ENCODE measurements around the gene SPATA33.
"Not testable (repeated sequence)": the region's sequence is repeated elsewhere in the genome, so short reads cannot be mapped to it uniquely, and the experiment has no call there.

The SPATA33 gene

DNA sequence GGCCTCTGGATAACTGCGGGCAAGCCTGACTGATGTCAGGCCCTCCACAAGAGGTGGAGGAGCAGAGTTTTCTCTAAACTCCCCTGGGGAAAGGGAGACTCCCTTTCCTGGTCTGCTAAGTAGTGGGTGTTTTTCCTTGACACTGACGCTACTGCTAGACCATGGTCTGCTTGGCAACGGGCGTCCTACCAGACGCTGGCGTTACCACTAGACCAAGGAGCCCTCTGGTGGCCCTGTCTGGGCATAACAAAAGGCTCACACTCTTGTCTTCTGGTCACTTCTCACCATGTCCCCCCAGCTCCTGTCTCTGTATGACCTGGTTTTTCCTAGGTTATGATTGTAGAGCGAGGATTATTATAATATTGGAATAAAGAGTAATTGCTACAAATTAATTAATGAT lies 9.4 kb downstream of the SPATA33 start:
- not testable (repeated sequence) for FAIRE-seq

DNA sequence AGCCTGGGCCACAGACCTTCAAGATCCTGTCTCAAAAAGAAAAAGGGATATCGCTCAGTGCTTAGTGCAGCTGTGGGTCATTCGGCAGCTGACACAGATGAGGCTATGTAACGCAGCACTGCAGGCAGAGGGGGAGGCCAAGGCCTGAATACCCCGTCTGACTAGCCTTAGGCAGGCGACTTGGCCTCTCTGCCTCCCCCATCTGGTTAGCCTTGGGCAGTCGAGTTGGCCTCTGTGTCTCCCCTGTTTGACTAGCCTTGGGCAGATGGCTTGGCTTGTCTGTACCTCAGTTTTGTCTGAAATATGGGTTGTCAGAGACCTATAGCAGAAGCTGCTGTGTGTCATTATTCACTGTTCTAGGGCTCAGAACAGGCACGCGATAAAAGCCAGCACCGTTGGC lies 10.0 kb downstream of the SPATA33 start:
- FAIRE-seq, result no peak

DNA sequence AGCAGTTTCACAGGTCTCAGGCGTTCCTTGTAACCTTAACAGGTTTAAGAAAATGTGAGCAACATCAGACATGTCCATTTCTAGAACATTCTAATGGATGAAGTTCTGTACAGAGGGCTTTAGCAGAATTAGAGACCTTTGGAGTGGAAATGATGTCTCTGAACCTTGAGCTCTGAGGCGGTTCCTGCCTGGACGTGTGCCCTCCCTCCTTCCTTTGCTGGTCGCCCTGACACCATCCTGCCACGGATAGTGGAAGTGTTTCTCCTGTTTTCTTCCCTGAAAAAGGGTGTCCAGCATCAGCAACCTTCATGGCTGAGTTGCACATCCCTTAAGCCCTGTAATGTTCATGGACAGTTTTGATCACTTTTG lies 11.1 kb downstream of the SPATA33 start:
- FAIRE-seq, result no peak

DNA sequence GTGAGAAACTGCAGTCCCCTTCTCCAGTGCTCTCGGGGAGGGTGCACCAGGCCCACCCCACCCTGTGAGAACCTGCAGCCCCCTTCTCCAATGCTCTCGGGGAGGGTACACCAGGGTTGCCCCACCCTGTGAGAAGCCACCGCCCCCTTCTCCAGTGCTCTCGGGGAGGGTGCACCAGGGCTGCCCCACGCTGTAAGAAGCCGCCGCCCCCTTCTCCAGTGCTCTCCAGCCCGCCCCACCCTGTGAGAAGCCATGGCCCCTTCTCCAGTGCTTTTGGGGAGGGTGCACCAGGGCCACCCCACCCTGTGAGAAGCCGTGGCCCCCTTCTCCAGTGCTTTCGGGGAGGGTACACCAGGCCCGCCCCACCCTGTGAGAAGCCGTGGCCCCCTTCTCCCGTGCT lies 12.1 kb downstream of the SPATA33 start:
- FAIRE-seq, result no peak

DNA sequence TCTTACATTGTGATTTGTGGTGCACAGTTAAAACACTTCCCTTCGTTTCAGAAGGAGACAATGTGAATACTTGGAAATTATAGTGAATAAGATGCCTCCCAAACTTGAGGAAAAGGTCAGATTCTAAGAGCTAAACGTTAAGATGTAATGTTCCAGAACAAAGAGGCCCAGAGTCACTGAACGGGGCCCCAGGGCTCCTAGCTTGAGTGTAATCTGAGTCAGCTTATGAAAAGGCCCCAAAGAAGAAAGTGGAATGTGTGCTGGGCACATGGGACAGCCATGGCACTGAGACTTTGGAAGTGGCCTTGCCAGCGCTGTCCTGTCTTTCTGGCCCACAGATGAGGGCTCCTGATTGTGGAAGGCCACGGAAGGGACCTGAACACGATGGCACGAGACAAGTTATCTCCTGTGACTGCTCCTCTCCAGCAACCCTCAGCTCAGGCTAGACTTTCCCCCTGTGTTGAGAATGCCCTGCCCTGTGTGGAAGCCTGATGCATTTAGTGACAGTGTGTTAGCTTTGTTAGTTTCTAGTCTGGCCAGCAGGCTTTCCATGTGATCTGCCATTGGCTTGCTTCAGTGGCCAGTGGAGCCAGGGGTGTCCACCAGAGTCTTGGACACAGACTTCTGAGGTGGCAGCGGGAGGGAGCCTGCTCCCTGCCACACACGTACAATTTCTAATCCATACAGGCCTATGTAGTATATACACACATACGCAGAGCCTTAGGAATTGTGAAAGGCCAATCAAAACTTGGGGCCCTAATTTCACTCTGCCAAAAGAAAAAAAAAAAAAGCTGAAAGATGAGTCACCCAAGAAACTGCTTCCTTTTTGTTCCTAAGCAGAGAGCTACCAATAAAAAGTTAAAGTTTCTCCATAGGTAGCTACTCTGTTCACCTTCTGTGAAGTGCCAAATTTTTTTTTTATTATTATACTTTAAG lies 13.1 kb downstream of the SPATA33 start:
- no peak for FAIRE-seq

DNA sequence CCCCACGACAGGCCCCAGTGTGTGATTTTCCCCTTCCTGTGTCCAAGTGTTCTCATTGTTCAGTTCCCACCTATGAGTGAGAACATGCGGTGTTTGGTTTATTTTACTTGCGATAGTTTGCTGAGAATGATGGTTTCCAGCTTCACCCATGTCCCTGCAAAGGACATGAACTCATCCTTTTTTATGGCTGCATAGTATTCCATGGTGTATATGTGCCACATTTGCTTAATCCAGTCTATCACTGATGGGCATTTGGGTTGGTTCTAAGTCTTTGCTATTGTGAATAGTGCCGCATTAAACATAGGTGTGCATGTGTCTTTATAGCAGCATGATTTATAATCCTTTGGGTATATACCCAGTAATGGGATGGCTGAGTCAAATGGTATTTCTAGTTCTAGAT lies 13.9 kb downstream of the SPATA33 start:
- not testable (repeated sequence) for FAIRE-seq

DNA sequence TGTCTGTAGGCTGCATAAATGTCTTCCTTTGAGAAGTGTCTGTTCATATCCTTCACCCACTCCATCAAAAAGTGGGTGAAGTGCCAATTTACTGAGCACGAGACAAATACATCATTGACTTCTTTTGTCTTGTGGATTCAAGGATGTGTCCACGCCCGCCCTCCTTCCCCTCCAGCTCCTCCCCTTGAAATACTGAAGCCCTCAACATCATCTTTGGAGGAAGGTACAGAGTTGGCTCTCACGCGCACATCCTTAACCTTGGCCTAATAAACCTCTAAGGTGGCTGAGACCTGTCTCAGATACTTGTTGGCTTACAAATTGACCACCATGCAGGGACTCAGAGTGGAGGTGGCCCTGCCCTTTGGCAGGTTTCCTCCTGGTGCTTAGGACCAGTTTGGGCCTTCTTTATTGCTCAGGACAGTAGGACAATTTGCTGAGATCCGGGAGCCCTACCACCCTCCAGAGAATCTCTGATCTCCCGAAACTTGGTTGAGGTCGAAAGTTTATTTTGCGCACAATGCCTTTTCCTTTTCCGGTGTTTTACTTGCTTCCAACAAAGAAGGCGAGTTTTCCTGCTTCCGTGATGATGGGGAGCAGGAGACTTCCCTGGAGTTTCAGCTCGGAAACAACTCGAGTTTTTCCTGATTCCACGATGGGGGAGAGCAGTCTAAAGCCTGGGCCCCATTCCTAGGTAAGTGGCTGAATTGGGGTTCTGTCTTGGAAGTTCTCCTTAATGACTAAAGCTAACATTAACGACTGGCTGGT lies 14.7 kb downstream of the SPATA33 start:
- no peak for FAIRE-seq

DNA sequence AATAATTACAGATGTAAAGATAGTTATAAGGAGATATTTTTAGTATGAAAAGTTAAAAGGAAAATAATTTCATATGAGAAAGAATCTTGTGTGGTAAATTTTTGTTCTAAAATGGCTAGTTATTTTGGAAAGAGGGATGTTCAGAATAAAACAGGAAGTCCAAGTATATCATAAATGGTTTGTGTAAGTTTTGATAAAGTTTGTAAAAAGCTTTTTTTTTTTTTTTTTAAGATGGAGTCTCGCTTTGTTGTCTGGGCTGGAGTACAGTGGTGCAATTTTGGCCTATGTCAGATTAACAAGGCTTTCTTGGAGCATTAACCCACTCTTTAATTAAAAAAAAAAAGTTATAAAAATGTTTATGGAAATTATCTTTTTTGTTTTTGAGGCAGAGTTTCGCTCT lies 20.6 kb downstream of the SPATA33 start:
- no peak for FAIRE-seq

DNA sequence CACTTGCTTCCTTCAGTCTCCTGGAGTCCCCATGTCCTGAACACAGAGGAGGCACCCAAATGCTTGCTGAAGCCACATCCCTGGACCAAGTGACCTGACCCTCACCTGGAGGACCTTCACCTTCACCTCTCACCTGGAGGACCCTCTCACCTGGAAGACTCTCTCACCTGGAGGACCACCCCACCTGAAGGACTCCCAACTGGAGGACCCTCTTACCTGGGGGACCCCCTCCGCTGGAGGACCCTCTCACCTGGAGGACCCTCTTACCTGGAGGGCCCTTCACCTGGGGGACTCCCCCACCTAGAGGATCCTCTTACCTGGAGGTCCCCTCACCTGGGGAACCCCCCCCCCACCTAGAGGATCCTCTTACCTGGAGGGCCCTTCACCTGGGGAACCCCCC lies 28.3 kb downstream of the SPATA33 start:
- FAIRE-seq, result no peak

DNA sequence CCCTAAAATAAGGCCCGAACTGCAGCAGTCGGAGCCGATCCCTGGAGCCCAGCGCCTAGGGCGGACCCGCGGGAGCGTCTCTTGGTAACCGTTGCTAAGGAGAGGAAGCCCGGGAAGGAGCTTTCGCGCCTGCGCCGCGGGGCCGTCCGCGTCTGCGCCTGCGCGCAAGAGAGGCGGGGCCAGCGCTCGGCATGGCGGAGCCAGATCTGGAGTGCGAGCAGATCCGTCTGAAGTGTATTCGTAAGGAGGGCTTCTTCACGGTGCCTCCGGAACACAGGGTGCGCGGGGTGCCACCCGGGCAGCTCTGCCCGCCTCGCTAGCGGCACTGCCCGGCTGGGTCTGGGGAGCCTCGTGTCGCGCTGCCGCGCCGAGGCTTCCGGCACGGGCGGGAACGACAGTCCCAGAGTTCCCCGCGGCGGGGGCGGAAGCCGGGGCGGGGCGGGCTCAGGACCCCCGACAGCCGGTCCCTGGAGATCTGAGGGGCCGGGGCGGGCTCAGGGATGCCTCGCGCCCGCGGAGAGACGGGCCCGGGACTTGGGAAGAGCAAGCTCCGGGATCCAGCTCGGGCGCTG lies 29.0 kb downstream of the SPATA33 start, which contains the start of gene CDK10:
Gene CDK10, plus strand, starts transcription at position 170 of the 572 bp plus-strand sequence. Its CDS starts 22 bp downstream, at position 192.
- FAIRE-seq, result no peak

DNA sequence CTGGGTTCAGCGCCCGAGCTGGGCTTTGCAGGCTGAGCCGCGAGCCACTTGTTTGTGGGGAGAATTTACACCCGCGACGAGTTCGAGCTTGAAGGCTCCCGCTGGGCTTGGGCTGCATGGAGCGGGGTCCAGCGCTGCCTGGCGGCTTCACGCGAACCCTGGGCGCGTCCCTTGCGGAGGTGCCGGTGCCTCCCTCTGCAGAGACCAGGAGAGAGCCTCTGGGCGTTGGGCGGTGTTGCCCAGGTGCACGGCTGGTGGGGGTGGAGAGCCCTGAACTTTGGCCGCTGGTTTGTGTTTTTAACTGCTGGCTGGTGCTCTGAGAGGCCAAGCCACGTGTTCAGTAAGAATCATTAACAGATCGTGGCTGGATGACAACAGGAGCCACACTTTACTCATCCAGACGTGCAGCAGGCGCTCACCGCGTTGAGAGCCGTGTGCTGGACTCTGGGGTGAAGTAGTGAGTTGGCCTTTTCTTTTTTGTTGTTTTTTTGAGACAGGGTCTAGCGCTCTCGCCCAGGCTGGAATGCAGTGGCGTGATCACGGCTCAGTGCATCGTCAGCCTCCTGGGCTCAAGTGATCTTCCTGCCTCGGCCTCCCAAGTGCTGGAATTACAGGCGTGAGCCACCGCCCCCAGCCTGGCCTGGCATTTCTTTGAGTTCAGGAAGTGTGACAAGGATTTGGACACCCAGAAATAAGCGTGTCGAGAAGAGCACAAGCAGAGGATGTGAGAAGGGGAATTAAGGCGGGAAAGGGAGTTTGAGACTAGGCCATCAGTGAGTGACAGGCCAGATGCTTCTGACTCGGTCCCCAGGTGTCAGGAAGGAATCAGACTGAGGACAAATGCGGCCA lies 29.7 kb downstream of the SPATA33 start:
- FAIRE-seq, result no peak

DNA sequence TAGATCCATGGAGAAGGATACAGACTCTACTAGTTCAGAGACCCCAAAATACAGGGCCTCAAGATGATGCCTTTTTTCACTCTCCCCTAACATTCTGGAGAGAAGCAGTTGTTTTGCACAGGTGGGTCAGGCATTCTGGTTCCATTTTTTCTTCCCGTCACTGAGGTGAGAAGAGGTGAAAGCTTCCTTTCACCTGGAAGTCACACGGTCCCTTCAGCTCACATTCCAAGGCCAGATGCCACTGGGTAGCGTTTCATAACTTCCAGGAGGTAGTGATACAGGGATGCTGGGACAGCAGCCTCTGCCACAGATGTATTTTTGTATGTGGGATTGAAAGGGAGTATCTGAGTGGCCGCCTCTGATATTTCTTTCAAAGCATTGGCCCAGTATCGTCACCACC lies 30.8 kb downstream of the SPATA33 start:
- no peak for FAIRE-seq

DNA sequence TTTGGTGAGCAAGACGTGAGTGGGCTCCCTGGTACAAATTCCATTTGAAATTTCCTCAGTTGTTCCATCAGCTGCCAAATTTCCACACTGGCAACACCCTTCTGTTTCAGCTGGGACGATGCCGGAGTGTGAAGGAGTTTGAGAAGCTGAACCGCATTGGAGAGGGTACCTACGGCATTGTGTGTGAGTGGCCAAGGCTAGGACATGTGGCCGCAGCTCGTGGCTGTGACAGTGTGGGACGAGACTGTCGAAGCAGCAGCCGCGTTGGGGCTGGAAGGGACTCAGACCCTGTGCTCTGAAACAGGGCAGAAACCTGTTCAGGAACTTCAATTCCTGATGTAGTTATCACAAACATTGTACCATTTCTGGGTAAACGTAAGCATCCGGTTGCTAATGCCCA lies 31.5 kb downstream of the SPATA33 start:
- no peak for FAIRE-seq

DNA sequence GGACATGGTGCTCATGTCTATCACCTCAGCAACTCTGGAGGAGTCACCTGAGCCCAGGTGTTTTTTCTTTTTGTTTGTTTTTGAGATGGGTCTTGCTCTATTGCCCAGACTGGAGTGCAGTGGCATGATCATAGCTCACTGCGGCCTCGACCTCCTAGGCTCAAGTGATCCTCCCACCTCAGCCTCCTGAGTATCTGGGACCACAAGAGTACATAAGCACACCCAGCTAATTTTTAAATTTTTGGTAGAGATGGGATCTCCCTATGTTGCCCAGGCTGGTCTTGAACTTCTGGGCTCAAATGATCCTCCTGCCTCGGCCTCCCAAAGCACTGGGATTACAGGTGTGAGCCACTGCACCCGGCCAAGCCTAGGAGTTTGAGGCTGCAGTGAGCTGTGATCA lies 32.0 kb downstream of the SPATA33 start:
- not testable (repeated sequence) for FAIRE-seq

DNA sequence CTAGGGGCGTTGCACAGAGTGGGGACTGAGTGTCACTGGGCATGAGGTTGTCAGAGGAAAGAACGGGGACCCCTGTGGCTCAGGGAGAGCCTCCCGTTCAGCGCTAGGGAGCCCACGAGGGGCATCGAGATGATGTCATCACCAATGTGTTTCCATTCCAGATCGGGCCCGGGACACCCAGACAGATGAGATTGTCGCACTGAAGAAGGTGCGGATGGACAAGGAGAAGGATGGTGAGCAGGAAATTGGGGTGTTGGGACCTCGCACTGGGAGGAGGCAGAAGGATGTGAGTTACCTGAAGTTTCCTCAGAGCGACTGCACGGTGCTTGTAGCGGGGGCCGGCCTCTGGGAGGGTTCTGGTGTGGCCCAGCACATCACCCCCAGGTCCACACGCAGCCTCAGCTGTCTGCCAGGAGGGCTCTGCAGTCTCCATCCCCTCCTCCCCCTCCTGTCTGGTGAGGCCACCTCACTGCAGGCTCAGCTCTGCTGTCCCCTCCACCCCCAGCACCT lies 32.8 kb downstream of the SPATA33 start:
- no peak for FAIRE-seq

DNA sequence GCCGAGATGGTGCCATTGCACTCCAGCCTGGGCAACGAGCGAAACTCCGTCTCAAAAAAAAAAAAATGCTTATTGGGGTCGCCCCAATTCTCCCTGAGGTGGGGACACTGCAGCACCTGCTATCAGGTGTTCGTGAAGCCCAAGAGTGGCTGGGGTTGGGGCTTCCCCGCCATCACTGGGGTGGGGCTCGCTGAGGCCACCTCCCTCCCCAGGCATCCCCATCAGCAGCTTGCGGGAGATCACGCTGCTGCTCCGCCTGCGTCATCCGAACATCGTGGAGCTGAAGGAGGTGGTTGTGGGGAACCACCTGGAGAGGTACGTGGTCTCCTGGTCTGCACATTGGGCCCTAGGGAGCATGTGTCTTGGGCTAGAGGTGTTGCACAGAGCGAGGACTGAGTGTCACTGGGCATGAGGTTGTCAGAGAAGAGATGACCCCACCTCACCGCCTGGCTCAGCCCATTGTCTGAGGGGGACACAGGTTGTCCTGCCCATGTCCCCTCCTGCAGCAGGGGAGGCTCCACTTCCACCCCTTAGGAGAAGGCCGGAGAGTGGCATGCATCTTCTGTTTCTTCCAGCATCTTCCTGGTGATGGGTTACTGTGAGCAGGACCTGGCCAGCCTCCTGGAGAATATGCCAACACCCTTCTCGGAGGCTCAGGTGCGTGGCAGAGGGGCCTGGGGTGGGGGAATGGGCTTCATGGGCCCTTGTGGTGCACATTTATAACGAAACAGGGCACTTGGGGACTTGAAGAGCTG lies 33.8 kb downstream of the SPATA33 start:
- no peak for FAIRE-seq

DNA sequence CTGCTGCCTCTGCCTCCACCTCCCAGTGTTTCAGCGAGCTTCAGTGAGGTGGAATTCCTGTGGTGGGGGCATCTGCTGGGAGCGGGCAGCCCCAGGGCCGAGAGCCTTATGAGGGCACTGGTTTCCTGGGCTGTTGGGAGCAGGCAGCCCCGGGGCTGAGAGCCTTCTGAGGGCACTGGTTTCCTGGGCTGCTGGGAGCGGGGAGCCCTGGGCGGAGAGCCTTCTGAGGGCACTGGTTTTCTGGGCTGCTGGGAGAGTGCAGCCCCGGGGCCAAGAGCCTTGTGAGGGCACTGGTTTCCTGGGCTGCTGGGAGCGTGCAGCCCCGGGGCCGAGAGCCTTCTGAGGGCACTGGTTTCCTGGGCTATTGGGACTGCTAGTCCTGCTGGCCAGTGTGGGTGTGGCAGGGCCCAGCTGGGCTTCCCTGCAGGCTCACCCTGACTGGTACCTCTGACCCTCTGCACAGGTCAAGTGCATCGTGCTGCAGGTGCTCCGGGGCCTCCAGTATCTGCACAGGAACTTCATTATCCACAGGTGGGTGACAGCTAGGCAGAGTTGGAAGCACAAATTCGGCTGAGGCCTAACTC lies 34.4 kb downstream of the SPATA33 start:
- no peak for FAIRE-seq

DNA sequence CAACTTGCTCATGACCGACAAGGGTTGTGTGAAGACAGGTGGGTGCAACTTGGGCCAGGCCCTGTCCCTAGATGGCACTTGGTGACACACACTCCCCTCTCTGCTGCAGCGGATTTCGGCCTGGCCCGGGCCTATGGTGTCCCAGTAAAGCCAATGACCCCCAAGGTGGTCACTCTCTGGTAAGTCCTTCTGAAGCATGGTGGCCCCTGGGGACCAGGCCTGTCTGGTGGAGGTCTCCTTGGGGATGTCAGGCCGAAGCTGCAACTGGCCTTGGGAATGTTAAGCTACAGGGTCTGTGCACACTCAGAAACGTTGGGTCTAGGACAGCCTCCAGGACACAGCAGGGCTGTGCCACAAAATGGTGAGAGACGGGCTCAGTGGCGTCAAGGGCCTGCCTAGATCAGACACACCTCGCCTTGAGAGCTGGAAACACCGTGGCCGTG lies 35.7 kb downstream of the SPATA33 start:
- no peak for FAIRE-seq

DNA sequence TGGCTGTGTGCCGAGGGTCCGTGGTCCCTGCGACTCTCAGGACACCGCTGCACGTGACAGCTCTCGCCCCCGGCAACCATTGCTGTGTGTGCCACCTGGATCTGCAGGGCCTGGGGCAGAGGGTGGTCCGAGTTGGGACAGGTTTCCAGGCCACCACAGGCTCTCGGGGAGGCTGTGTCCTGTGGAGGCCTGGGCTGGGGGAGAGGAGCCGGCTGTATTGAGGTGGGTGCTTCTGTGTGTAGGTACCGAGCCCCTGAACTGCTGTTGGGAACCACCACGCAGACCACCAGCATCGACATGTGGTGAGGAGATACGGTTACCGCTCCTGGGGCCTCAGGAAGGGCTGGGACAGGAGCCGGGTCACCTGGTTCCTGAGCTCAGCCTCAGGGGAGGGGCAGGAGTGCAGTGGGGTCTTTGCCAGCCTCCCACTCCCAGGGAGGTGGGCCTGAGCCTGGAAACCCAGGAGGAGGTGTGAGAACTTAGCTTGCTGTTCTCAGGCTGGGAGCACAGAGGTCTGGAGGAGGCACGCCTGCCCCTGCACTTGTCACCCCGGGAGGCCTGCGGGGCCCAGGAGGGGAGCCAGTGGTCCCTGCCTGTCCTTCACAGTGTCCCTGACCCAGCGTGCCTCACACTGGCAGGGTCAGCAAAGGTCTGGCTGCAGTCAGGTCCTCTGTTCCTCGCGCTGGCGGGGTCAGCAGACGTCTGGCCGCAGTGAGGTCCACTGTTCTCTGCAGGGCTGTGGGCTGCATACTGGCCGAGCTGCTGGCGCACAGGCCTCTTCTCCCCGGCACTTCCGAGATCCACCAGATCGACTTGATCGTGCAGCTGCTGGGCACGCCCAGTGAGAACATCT lies 36.5 kb downstream of the SPATA33 start:
- no peak for FAIRE-seq

DNA sequence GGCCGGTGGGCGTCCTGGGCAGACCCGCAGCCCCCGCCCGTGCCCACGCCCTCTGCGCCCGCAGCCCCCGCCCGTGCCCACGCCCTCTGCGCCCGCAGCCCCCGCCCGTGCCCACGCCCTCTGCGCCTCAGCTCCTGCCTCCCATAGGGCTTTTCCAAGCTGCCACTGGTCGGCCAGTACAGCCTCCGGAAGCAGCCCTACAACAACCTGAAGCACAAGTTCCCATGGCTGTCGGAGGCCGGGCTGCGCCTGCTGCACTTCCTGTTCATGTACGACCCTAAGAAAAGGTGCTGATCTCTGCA lies 37.1 kb downstream of the SPATA33 start:
- FAIRE-seq, result not testable (repeated sequence)
